Stimulated activated naive CD8-positive, alpha-beta T cell treated with anti-CD3 and anti-CD28 coated beads, Interleukin-15, Interleukin-2, amounts not matched to agents 100 ng/mL and 50 ng/mL, for 24 hours (primary cell): ENCODE results near the gene TCEA2.
"Not testable (repeated sequence)": the region's sequence is repeated elsewhere in the genome, so short reads cannot be mapped to it uniquely, and the experiment has no call there.

Source experiments
- H3K27ac Mint-ChIP-seq: one replicate; pipeline ENCODE4 v1.8.0; 2021; ENCODE audit warnings: mild to moderate bottlenecking, mixed read lengths
- H3K27me3 Mint-ChIP-seq: one replicate; pipeline ENCODE4 v1.8.0; 2021; ENCODE audit warnings: mixed read lengths
- H3K36me3 Mint-ChIP-seq: one replicate; pipeline ENCODE4 v1.8.0; 2021; ENCODE audit warnings: low read depth, mixed read lengths
- H3K4me1 Mint-ChIP-seq: one replicate; pipeline ENCODE4 v1.8.0; 2021; ENCODE audit warnings: low read depth, mixed read lengths
- H3K4me3 Mint-ChIP-seq: one replicate; pipeline ENCODE4 v1.8.0; 2021; ENCODE audit warnings: mild to moderate bottlenecking, mixed read lengths
- H3K9me3 Mint-ChIP-seq: one replicate; pipeline ENCODE4 v1.8.0; 2021; ENCODE audit warnings: mixed read lengths

TCEA2 gene

DNA sequence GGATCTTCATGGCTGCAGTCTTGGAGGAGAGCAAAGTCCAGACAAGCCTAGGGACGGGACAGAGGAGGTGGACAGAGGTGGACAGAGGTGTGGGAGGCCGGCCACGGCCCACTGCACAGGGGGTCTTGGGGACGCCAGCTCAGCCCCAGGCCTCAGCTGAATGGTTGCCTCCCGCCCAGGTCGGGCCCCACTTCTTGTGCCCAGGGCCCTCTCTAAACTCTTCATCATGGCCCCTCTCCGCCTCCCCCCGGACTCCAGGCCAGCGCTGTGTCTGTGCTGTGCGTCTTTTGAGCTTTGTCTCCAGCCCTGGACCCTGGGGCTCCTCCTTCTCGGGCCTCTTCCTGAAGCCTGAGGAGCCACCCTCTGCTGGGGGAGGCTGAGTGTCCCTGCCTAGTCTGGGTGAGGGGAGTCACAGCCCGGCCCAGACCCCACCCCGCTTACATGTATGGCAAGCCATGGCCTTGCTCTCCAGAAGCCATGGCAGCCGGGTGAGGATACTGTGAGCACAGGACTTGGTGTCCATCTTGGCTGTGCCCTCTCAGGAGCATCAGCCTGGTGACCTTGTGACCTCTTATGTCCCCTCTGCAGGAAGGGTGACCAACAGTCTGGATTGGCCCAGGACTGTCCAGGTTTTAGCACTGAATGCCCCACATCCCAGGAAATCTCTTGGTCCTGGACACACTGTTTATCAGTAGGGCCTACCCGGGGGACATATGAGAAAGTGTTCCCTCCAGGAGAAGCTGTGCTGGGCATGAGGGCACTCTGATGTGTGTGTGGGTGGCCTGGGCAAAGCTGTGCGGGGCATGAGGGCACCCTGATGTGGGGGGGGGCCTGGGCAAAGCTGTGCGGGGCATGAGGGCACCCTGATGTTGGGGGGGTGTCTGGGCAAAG, 53.8 kb downstream of the TCEA2 start:
- H3K27ac Mint-ChIP-seq = no peak overlapping the region
- peaks cover 4% of the 10 kb centered on the region for H3K27me3 Mint-ChIP-seq
- peaks cover 8% of the 10 kb centered on the region for H3K4me1 Mint-ChIP-seq
- no peak overlapping the region for H3K4me3 Mint-ChIP-seq
- H3K9me3 Mint-ChIP-seq = no peaks in the 10 kb centered on the region
- no peaks in the 10 kb centered on the region for H3K36me3 Mint-ChIP-seq

- not testable (repeated sequence) for H3K9me3 Mint-ChIP-seq, H3K4me3 Mint-ChIP-seq, H3K27me3 Mint-ChIP-seq, H3K27ac Mint-ChIP-seq, H3K36me3 Mint-ChIP-seq, H3K4me1 Mint-ChIP-seq
These were observed 54.4 kb downstream of the TCEA2 start for GRCh38 chr20:64117432-64117777.

GRCh38 chr20:64119301-64119680, 56.3 kb downstream of the TCEA2 start:
- no peak overlapping the region for H3K4me3 Mint-ChIP-seq
- H3K9me3 Mint-ChIP-seq = no peaks in the 10 kb centered on the region
- H3K36me3 Mint-ChIP-seq = no peaks in the 10 kb centered on the region
- H3K4me1 Mint-ChIP-seq = peaks cover 8% of the 10 kb centered on the region
- H3K27ac Mint-ChIP-seq = no peak overlapping the region
- H3K27me3 Mint-ChIP-seq = peaks cover 15% of the 10 kb centered on the region

DNA sequence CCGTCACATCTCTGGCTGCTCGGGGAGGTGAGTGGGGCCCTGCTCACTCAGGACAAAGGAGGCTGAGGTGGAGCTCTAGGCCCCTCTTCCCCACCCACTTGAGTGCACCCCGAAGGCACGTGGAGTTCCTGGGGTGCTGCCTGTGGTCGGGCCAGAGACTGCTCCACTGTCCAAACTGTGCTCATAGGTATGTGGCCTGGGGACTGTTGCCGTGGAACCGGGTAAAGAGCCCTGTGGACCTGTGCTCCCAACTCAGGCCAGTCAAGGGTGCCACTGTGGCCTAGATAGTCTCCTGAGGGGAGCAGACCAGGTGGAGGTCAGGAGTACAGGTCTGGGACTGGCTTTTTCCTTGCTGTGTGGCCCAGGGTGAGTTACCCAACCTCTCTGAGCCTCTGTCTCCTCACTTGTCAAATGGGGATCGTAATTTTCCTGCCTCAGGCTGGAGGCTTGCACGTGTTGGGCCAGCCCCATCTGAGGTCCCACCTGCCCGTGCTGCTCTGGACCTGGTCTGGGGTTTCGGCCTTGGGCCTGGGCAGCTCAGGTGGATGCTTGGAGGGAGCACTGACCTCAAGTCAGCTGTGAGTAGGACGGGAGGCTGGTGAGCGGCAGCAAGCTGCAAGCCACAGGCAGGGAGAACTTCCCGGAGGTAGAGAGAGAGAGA, 56.8 kb downstream of the TCEA2 start:
- Mint-ChIP-seq H3K27me3 (peaks cover 18% of the 10 kb centered on the region), H3K9me3 (no peaks in the 10 kb centered on the region), H3K36me3 (no peaks in the 10 kb centered on the region), H3K27ac (no peak overlapping the region), H3K4me1 (peaks cover 8% of the 10 kb centered on the region), H3K4me3 (peak overlapping the region; percentile 54)

GRCh38 chr20:64121586-64121985, 58.6 kb downstream of the TCEA2 start:
- Mint-ChIP-seq H3K4me1 (peaks cover 8% of the 10 kb centered on the region), H3K9me3 (no peaks in the 10 kb centered on the region), H3K36me3 (no peaks in the 10 kb centered on the region), H3K27me3 (peaks cover 18% of the 10 kb centered on the region), H3K27ac (no peak overlapping the region), H3K4me3 (no peak overlapping the region)
